Left lung (tissue), 10 donors: Measurements from ENCODE around the gene GPR173. TPM values are rescaled to one million over a fixed set of nuclear protein-coding genes. Genes with fewer than 3 reads are reported as not detected.

Source experiments
- ATAC-seq: fragments of 200-7000 bp; cut with Tn5 transposase; one replicate; pipeline ENCODE4 v1.9.1; 2020; ENCODE audit warnings: moderate library complexity
- DNase-seq, 4 donors: peaks; one replicate each; pipeline ENCODE4 v3.0.0-alpha.2; 2013 to 2020
- H3K27ac ChIP-seq, 2 donors: fragments of 200-600 bp; sonication (generic) in 1 of 2; one replicate each; pipeline versions ENCODE4 v1.5.0 to v1.8.0; 2020 to 2021
- H3K27me3 ChIP-seq, 2 donors: fragments of 200-600 bp; sonication (generic) in 1 of 2; one replicate each; pipeline versions ENCODE4 v1.5.0 to v1.8.0; 2020 to 2021
- H3K36me3 ChIP-seq, 2 donors: fragments of 200-600 bp; sonication (generic) in 1 of 2; one replicate each; pipeline versions ENCODE4 v1.5.0 to v1.8.0; 2020 to 2021
- H3K4me1 ChIP-seq, 2 donors: fragments of 200-600 bp; one replicate each; pipeline ENCODE4 v1.8.0; 2021
- H3K4me3 ChIP-seq, 2 donors: fragments of 200-600 bp; sonication (generic) in 1 of 2; one replicate each; pipeline versions ENCODE4 v1.5.0 to v1.8.0; 2020 to 2021; ENCODE audit warnings: mild to moderate bottlenecking in 1 of 2
- H3K9me3 ChIP-seq, 2 donors: fragments of 200-600 bp; sonication (generic) in 1 of 2; one replicate each; pipeline versions ENCODE4 v1.5.0 to v1.8.0; 2020 to 2021
- intact Hi-C, 2 donors: fragments of 100-400 bp; cut with DNase I; formaldehyde crosslinking; loops; one replicate each; pipeline versions ENCODE4 v1.11.2 to v1.14.2; 2022
- polyA plus RNA-seq, 6 donors: library from polyadenylated mRNA; unstranded; fragments of 120-200 nt; gene quantifications; one replicate each; pipeline ENCODE4 v1.2.1, GENCODE V29; 2013; ENCODE audit not compliant: insufficient read length in 6 of 6
- total RNA-seq, 2 donors: library from RNA; stranded (reverse); fragmentation: NEBNext Ultra II Directional; extraction: Animal tissue kit (Norgen Biotek cat#: 25700); gene quantifications; one replicate each; pipeline ENCODE4 v1.2.1, GENCODE V29; 2021
- TF ChIP-seq, protein P1 (sequence below), 2 donors: fragments of 200-600 bp; sonication (generic) in 1 of 2; IDR thresholded peaks; one replicate each; pipeline versions ENCODE4 v1.5.0 to v1.8.0; 2021; ENCODE audit warnings: antibody characterized with exemption in 2 of 2
- donor health status: DM: no; HTN: yes; CAD: no.
- donor health status: DM: no; HTN: no; CAD: no.

GPR173 gene
- total and polyA plus RNA-seq, 8 donors: 2.0 to 19.8 (median 14.5) TPM

DNA sequence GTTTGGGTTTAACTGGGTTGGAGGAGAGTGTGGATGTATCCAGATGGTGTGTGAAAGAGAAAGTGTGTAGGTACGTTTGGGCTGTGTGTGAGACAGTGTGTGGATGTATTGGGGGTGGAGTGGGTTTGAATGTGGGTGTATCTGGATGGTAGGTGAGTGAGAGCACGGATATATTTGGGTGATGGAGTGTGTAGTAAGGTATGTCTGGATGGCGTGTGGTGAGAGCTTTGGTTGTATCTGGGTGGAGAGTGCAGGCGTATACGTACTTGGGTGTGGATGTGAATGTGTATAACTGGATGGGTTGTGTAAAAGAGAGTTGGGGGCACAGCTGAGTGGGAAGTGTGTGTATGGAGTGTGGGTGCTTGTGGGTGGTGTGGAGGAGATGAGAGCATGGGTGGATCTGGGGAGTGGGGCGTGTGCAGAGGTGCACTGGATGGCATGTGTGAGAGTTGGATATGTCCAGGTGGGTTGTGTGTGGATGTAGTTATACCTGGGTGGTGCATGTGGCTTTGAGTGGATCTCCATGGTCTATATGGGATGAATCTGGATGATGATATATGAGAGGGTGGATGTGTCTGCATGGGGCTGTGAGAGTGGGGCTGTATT is 6.8 kb downstream of the GPR173 start:
- TF ChIP-seq, protein P1, sequence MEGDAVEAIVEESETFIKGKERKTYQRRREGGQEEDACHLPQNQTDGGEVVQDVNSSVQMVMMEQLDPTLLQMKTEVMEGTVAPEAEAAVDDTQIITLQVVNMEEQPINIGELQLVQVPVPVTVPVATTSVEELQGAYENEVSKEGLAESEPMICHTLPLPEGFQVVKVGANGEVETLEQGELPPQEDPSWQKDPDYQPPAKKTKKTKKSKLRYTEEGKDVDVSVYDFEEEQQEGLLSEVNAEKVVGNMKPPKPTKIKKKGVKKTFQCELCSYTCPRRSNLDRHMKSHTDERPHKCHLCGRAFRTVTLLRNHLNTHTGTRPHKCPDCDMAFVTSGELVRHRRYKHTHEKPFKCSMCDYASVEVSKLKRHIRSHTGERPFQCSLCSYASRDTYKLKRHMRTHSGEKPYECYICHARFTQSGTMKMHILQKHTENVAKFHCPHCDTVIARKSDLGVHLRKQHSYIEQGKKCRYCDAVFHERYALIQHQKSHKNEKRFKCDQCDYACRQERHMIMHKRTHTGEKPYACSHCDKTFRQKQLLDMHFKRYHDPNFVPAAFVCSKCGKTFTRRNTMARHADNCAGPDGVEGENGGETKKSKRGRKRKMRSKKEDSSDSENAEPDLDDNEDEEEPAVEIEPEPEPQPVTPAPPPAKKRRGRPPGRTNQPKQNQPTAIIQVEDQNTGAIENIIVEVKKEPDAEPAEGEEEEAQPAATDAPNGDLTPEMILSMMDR (IDR thresholded peaks at IDR 0.05): no peak
- no peak for DNase-seq
- H3K36me3 ChIP-seq: no peaks in the 10 kb centered on the region
- no peak for ATAC-seq
- intact Hi-C loops: no loop called here
- H3K27ac ChIP-seq: no peak overlapping the region
- no peaks in the 10 kb centered on the region for H3K4me1 ChIP-seq
- no peak overlapping the region for H3K4me3 ChIP-seq
- H3K27me3 ChIP-seq: no peaks in the 10 kb centered on the region
- no peaks in the 10 kb centered on the region for H3K9me3 ChIP-seq

DNA sequence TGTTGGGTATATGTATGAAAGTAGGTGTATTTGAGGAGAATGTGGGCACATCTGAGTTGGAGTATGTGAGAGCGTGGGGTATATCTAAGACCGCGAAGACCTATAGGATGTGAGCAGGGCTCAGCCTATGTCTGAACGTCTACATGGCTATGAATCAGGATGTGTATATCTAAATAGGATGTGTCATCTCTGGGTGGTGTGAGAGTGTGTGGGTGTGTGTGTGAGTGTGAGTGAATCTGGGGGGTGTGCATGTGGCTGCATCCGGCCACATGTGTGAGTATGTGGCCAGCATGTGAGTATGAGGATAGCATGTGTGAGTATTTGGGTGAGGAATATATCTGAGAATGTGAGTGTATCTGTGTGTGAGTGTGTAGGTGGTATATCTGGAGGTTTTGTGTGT is 7.7 kb downstream of the GPR173 start:
- TF ChIP-seq, protein P1 (IDR thresholded peaks at IDR 0.05): no peak
- Histone ChIP-seq H3K36me3 (no peaks in the 10 kb centered on the region), H3K9me3 (no peaks in the 10 kb centered on the region), H3K27me3 (no peaks in the 10 kb centered on the region), H3K4me3 (no peak overlapping the region), H3K27ac (no peak overlapping the region), H3K4me1 (no peaks in the 10 kb centered on the region)
- DNase-seq (no peak), ATAC-seq (no peak)
- intact Hi-C loops: no loop called here

DNA sequence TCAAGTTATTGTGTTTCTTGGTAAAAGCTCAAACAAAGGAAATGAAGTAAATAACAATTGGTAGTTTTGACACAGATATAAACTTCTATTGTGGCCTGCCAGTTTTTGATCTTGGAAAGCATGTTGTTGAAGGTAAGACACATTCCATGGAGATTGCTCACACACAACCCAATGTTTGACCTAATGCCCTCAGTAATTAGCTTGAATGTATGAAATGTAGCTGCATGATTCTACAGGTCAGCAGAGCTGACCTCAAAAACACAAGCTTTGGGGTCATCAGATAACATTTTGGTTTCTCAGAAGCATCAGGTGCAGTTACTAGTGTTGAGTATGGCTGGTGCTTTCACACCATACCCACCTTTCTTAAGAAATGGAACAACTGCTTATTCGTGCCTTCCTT is 16.5 kb downstream of the GPR173 start:
- Histone ChIP-seq H3K27ac (no peak overlapping the region), H3K4me3 (no peak overlapping the region), H3K27me3 (peaks cover 0 to 4% of the 10 kb centered on the region in 2 donors), H3K9me3 (no peaks in the 10 kb centered on the region), H3K4me1 (no peaks in the 10 kb centered on the region), H3K36me3 (no peaks in the 10 kb centered on the region)
- intact Hi-C loops: no loop called here
- DNase-seq (no peak), ATAC-seq (no peak)
- TF ChIP-seq, protein P1 (IDR thresholded peaks at IDR 0.05): no peak

DNA sequence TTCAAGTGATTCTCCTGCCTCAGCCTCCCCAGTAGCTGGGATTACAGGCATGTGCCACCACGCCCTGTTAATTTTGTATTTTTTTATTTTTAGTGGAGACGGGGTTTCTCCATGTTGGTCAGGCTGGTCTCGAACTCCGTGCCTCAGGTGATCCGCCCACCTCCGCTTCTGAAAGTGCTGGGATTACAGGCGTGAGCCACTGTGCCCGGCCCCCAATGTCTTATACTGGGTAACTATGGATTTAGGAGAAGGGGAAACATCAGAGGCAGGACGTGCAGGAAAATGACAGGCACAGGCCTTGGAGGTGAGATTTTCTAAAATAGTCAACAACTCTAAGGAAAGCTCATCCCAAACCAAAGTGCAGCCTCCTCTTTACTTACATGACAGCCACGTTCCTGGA is 22.5 kb downstream of the GPR173 start:
- Histone ChIP-seq H3K4me3 (no peak overlapping the region), H3K4me1 (no peaks in the 10 kb centered on the region), H3K27me3 (peaks cover 0 to 4% of the 10 kb centered on the region in 2 donors), H3K36me3 (no peaks in the 10 kb centered on the region), H3K9me3 (no peaks in the 10 kb centered on the region), H3K27ac (no peak overlapping the region)
- ATAC-seq: no peak
- intact Hi-C loops: no loop called here
- DNase-seq: no peak
- TF ChIP-seq, protein P1 (IDR thresholded peaks at IDR 0.05): no peak

DNA sequence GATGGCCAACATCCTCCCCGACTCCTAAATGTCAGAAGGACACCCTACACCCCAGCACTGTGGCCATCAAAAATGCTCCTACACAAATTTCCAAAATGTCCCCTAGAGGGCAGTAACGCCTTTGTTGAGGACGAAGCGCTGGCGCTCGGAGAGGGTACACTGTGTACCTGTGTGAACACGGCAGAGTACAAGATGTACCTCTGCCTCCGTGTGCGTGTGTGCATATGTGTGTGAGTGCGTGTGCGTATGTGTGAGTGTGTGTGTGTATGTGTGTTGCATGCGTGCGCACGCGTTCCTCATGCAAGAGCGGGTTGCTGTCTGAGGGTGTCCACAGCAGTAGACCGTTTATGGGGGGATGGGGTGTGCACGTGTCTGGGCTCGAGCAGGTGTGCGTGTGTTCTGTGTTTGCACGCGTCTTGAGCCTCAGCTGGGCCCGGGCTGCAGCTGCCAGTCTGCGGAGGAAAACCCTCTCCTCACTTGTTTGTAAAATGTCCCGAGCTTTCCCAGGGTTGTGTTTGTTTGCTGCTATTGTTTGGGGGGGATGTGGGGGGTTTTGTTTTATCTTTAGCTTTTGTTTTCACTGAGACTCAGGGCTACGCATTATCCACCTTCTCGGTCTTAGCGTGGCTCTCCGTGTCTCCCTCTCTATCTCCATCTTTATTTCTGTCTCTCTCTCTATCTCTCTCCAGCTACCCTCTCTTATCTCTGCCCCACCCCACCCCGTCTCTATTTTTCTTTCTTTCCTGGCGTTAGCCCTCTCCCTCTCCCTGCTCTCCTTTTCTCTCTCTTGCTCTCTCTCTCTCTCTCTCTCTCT is 23.2 kb downstream of the GPR173 start:
- Histone ChIP-seq H3K4me1 (no peaks in the 10 kb centered on the region), H3K27ac (no peak overlapping the region), H3K36me3 (no peaks in the 10 kb centered on the region), H3K4me3 (peak overlapping the region; percentile 17 to 31), H3K9me3 (no peaks in the 10 kb centered on the region), H3K27me3 (peaks cover 0 to 4% of the 10 kb centered on the region in 2 donors)
- TF ChIP-seq, protein P1 (IDR thresholded peaks at IDR 0.05): peak; percentile 55 to 61
- DNase-seq (peak in 2 of 4 donors; percentile 73 to 77), ATAC-seq (peak; percentile 95)
- intact Hi-C loops: no loop called here
